OCI-LY1 (cell line): ENCODE measurements around the gene MCTP1.

Source experiments
- H2AFZ ChIP-seq: fragments of 200-600 bp; sonication (generic), shearing (Covaris generic); 2 replicates; pipeline ENCODE4 v1.6.0; 2014; ENCODE audit warnings: antibody characterized with exemption, mild to moderate bottlenecking, low read length
- H3F3A ChIP-seq: fragments of 200-600 bp; sonication (generic), shearing (Covaris generic); 2 replicates; pipeline ENCODE4 v1.6.0; 2014; ENCODE audit warnings: mild to moderate bottlenecking, antibody characterized with exemption, low read length, moderate library complexity; ENCODE audit not compliant: insufficient read depth
- H3K27ac ChIP-seq: fragments of 200-600 bp; sonication (generic); 2 replicates; pipeline ENCODE4 v1.5.1; 2014; ENCODE audit warnings: low read length, mixed run types, mild to moderate bottlenecking, low read depth; ENCODE audit not compliant: poor library complexity, severe bottlenecking
- H3K27me3 ChIP-seq: fragments of 200-600 bp; sonication (generic); 2 replicates; pipeline ENCODE4 v1.6.0; 2014; ENCODE audit warnings: antibody characterized with exemption, mild to moderate bottlenecking, low read length, moderate library complexity; ENCODE audit not compliant: insufficient read depth
- H3K36me3 ChIP-seq: fragments of 200-600 bp; sonication (generic); 2 replicates; pipeline ENCODE4 v1.6.1; 2014; ENCODE audit warnings: mild to moderate bottlenecking, antibody characterized with exemption, low read length, moderate library complexity, mixed read lengths; ENCODE audit not compliant: insufficient read depth
- H3K4me1 ChIP-seq: fragments of 200-600 bp; sonication (generic); 2 replicates; pipeline ENCODE4 v1.5.1; 2014; ENCODE audit warnings: mild to moderate bottlenecking, low read length, moderate library complexity; ENCODE audit not compliant: insufficient read depth, severe bottlenecking
- H3K4me2 ChIP-seq: fragments of 200-600 bp; sonication (generic), shearing (Covaris generic); 2 replicates; pipeline ENCODE4 v1.6.1; 2014; ENCODE audit warnings: low read length
- H3K4me3 ChIP-seq: fragments of 200-600 bp; sonication (generic); 2 replicates; pipeline ENCODE4 v1.5.1; 2014; ENCODE audit warnings: low read length, low read depth, mild to moderate bottlenecking, mixed read lengths; ENCODE audit not compliant: poor library complexity, severe bottlenecking
- H3K79me2 ChIP-seq: fragments of 200-600 bp; shearing (Covaris generic); 2 replicates; pipeline ENCODE4 v1.6.1; 2016; ENCODE audit warnings: mixed run types, low read length, mixed read lengths; ENCODE audit not compliant: insufficient read depth
- H3K9ac ChIP-seq: fragments of 200-600 bp; sonication (generic), shearing (Covaris generic); 2 replicates; pipeline ENCODE4 v1.6.1; 2014; ENCODE audit warnings: mild to moderate bottlenecking, low read length, mixed read lengths
- H3K9me2 ChIP-seq: fragments of 200-600 bp; sonication (generic), shearing (Covaris generic); 2 replicates; pipeline ENCODE4 v1.6.1; 2014; ENCODE audit warnings: low read depth, mild to moderate bottlenecking, low read length, mixed read lengths
- H3K9me3 ChIP-seq: fragments of 200-600 bp; shearing (Covaris generic); 2 replicates; pipeline ENCODE4 v1.6.1; 2014; ENCODE audit warnings: low read length, mixed read lengths
- H4K20me1 ChIP-seq: fragments of 200-600 bp; sonication (generic), shearing (Covaris generic); 2 replicates; pipeline ENCODE4 v1.6.0; 2016; ENCODE audit warnings: mild to moderate bottlenecking, low read length; ENCODE audit not compliant: insufficient read depth
- EZH2 ChIP-seq: fragments of 200-600 bp; sonication (generic), shearing (Covaris generic); IDR thresholded peaks from 2 replicates; pipeline ENCODE4 v1.8.0; 2017; ENCODE audit warnings: borderline replicate concordance, mixed run types, mild to moderate bottlenecking, antibody characterized with exemption, low read length, moderate library complexity, mixed read lengths
- TF ChIP-seq, protein P1 (sequence below): fragments of 200-600 bp; sonication (generic), shearing (Covaris generic); IDR thresholded peaks from 2 replicates; pipeline ENCODE4 v1.5.1; 2017; ENCODE audit warnings: mild to moderate bottlenecking, antibody characterized with exemption, low read length, moderate library complexity, mixed read lengths

The MCTP1 gene

GRCh38 chr5:94675965-94676618, 608.8 kb downstream of the MCTP1 start:
- no peak overlapping the region for H3K4me3 ChIP-seq
- H3K79me2 ChIP-seq = no peaks in the 10 kb centered on the region
- H3K4me1 ChIP-seq = no peaks in the 10 kb centered on the region
- no peaks in the 10 kb centered on the region for H3K27me3 ChIP-seq
- no peak overlapping the region for H3K27ac ChIP-seq
- H4K20me1 ChIP-seq = no peaks in the 10 kb centered on the region
- no peak overlapping the region for H2AFZ ChIP-seq
- no peak for TF ChIP-seq EZH2
- TF ChIP-seq, protein P1, sequence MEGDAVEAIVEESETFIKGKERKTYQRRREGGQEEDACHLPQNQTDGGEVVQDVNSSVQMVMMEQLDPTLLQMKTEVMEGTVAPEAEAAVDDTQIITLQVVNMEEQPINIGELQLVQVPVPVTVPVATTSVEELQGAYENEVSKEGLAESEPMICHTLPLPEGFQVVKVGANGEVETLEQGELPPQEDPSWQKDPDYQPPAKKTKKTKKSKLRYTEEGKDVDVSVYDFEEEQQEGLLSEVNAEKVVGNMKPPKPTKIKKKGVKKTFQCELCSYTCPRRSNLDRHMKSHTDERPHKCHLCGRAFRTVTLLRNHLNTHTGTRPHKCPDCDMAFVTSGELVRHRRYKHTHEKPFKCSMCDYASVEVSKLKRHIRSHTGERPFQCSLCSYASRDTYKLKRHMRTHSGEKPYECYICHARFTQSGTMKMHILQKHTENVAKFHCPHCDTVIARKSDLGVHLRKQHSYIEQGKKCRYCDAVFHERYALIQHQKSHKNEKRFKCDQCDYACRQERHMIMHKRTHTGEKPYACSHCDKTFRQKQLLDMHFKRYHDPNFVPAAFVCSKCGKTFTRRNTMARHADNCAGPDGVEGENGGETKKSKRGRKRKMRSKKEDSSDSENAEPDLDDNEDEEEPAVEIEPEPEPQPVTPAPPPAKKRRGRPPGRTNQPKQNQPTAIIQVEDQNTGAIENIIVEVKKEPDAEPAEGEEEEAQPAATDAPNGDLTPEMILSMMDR = no peak
- no peaks in the 10 kb centered on the region for H3K9me2 ChIP-seq
- no peak overlapping the region for H3K4me2 ChIP-seq
- H3K9ac ChIP-seq = no peak overlapping the region
- no peaks in the 10 kb centered on the region for H3F3A ChIP-seq
- peaks cover 21% of the 10 kb centered on the region for H3K36me3 ChIP-seq
- H3K9me3 ChIP-seq = no peaks in the 10 kb centered on the region

DNA sequence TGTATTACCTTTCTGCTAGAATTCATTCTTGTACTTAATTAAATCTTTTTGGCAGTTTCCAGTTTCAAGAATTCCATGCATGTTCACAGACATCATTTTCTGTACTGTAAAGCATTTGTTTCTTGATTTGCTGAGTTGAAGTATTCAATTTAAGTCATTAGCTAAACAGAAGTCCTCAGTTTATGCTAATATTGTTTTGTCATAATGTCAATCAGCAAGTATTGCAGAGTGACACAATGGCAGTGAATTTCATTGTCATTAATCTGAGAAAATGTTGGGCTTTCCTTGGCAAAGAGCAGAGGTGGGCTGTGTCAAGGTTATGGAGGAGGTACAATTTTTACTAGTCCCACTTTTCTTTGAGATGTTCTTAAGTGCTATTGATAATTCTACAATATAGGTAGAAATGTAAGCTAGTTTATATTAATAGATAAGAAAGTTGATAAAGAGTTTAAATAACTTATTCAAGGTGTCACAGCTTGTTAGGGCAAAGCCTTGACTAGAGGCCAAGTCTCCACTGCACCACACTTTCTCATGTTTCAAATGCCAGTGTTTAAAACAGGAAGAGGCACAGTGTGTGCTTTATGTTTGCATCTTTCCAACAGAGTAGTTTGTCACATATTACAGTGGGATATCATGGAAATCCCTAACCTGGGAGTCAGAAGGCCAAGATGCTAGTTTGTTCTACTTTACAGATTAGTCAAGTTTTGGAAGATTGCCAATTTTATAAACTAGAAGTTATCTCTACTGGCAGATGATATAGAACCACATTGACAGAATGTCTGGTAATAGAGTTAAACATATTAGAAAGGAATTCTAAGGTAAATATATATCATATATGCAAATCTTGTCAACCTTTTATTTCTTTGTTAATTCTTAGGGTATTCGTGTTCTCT, 610.2 kb downstream of the MCTP1 start:
- Histone ChIP-seq H3K4me2 (no peak overlapping the region), H3K27ac (no peak overlapping the region), H3K9me2 (no peaks in the 10 kb centered on the region), H2AFZ (no peak overlapping the region), H3K4me3 (no peak overlapping the region), H3K36me3 (peaks cover 21% of the 10 kb centered on the region), H3K9ac (no peak overlapping the region), H3K4me1 (no peaks in the 10 kb centered on the region), H3K27me3 (no peaks in the 10 kb centered on the region), H4K20me1 (no peaks in the 10 kb centered on the region), H3K9me3 (no peaks in the 10 kb centered on the region), H3K79me2 (no peaks in the 10 kb centered on the region), H3F3A (no peaks in the 10 kb centered on the region)
- TF ChIP-seq EZH2 = no peak
- TF ChIP-seq, protein P1 = no peak; the same call in 1 of the 2 replicates

- Histone ChIP-seq H3K27ac (no peak overlapping the region), H3K9ac (no peak overlapping the region), H3K79me2 (no peaks in the 10 kb centered on the region), H3K36me3 (peaks cover 21% of the 10 kb centered on the region), H3K9me2 (no peaks in the 10 kb centered on the region), H3K4me2 (no peak overlapping the region), H3K9me3 (no peaks in the 10 kb centered on the region), H3K27me3 (no peaks in the 10 kb centered on the region), H4K20me1 (no peaks in the 10 kb centered on the region), H2AFZ (no peak overlapping the region), H3F3A (no peaks in the 10 kb centered on the region), H3K4me1 (no peaks in the 10 kb centered on the region), H3K4me3 (no peak overlapping the region)
- TF ChIP-seq, protein P1 = no peak
These were observed 612.1 kb downstream of the MCTP1 start for GRCh38 chr5:94672746-94673145.
